Astrocyte (in vitro differentiated cells and primary cell): ENCODE data around the gene DNAJC27.

ENCODE experiments used
- EZH2 ChIP-seq: IDR thresholded peaks from 2 replicates; pipeline ENCODE4 v1.6.1; 2012; ENCODE audit warnings: mild to moderate bottlenecking, low read length, inconsistent platforms; ENCODE audit not compliant: insufficient read depth
- TF ChIP-seq, protein P1 (sequence below): IDR thresholded peaks from 2 replicates; pipeline ENCODE4 v1.5.1; 2011; ENCODE audit warnings: low read depth, mild to moderate bottlenecking, inconsistent platforms, low read length, moderate library complexity; ENCODE audit not compliant: insufficient read depth

DNA sequence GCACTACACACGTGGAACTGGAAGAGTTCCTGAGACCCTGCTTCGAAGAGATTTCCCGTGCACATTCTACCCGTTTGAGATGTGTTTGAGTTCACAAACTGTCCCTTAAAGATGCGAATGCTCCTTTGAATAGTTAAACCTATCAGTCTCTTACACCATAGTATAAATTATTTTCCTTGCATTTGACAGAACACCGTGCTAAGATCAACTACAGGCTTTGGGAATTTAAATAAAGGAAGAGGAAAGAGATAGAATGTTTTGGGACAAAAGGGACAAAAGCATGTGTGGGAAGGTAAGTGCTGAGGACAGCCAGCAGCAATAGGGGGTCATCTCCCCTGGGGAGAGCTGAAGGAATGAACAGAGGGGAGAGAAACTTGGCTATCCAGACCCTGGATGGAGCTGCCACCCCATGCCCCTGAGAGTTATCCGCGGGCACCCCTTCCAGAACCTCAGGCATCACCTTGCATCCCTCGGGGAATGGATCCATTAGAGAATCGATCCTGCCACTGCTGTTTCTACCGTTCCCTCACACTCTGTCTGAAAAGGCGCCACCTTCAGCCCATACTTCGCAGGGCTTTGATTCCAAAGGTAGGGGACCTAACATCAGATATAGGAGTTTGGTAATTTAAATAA lies 50.8 kb downstream of the DNAJC27 start:
- TF ChIP-seq, protein P1, sequence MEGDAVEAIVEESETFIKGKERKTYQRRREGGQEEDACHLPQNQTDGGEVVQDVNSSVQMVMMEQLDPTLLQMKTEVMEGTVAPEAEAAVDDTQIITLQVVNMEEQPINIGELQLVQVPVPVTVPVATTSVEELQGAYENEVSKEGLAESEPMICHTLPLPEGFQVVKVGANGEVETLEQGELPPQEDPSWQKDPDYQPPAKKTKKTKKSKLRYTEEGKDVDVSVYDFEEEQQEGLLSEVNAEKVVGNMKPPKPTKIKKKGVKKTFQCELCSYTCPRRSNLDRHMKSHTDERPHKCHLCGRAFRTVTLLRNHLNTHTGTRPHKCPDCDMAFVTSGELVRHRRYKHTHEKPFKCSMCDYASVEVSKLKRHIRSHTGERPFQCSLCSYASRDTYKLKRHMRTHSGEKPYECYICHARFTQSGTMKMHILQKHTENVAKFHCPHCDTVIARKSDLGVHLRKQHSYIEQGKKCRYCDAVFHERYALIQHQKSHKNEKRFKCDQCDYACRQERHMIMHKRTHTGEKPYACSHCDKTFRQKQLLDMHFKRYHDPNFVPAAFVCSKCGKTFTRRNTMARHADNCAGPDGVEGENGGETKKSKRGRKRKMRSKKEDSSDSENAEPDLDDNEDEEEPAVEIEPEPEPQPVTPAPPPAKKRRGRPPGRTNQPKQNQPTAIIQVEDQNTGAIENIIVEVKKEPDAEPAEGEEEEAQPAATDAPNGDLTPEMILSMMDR = peak; percentile 19
- TF ChIP-seq EZH2 = no peak
